NAMALWA (cell line): Measurements from ENCODE around the gene SAMD5.

ENCODE experiments used
- DNase-seq: peaks from one replicate; pipeline ENCODE4 v3.0.0-alpha.2; 2015; ENCODE audit warnings: low spot score

SAMD5 gene

GRCh38 chr6:147508042-147508865 lies at the start of gene SAMD5:
SAMD5 (plus strand) TSS chr6:147508690; CDS start chr6:147508929, 239 bp downstream.
- no peak for DNase-seq

GRCh38 chr6:147459780-147460179 lies 48.7 kb upstream of the SAMD5 start:
- no peak for DNase-seq

- no peak for DNase-seq
Measured at GRCh38 chr6:147463651-147464050, 44.8 kb upstream of the SAMD5 start.

- DNase-seq, result no peak
Measured at GRCh38 chr6:147467428-147467827, 41.1 kb upstream of the SAMD5 start.

GRCh38 chr6:147467886-147468285 lies 40.6 kb upstream of the SAMD5 start:
- DNase-seq, result no peak

- DNase-seq, result no peak
Measured at GRCh38 chr6:147468634-147469033, 39.9 kb upstream of the SAMD5 start.

- no peak for DNase-seq
Measured at GRCh38 chr6:147479857-147480256, 28.6 kb upstream of the SAMD5 start.

- no peak for DNase-seq
Measured at GRCh38 chr6:147486683-147487082, 21.8 kb upstream of the SAMD5 start.

- no peak for DNase-seq
Measured at GRCh38 chr6:147497472-147497871, 11.0 kb upstream of the SAMD5 start.

- DNase-seq, result no peak
Measured at GRCh38 chr6:147503587-147503986, 4.9 kb upstream of the SAMD5 start.

GRCh38 chr6:147504848-147505247 lies 3.6 kb upstream of the SAMD5 start:
- DNase-seq, result no peak

- DNase-seq, result peak; percentile 59
Measured at GRCh38 chr6:147506704-147507114, 1.8 kb upstream of the SAMD5 start.

- DNase-seq, result no peak
Measured at GRCh38 chr6:147507162-147508041, 1.1 kb upstream of the SAMD5 start.

- DNase-seq, result no peak
Measured at GRCh38 chr6:147508866-147509608, 547 bp downstream of the SAMD5 start.

GRCh38 chr6:147509891-147510290 lies 1.4 kb downstream of the SAMD5 start:
- DNase-seq, result no peak

- DNase-seq, result no peak
Measured at GRCh38 chr6:147510929-147511590, 2.6 kb downstream of the SAMD5 start.

- no peak for DNase-seq
Measured at GRCh38 chr6:147514831-147515230, 6.3 kb downstream of the SAMD5 start.

- DNase-seq, result no peak
Measured at GRCh38 chr6:147515327-147515726, 6.8 kb downstream of the SAMD5 start.

GRCh38 chr6:147522597-147522996 lies 14.1 kb downstream of the SAMD5 start:
- DNase-seq, result no peak

- no peak for DNase-seq
Measured at GRCh38 chr6:147525519-147526209, 17.2 kb downstream of the SAMD5 start.

GRCh38 chr6:147527197-147527596 lies 18.7 kb downstream of the SAMD5 start:
- DNase-seq, result no peak
